NK-92 (cell line): ENCODE results near the gene CIBAR2.

Source experiments
- DNase-seq: peaks from one replicate; lab custom pipeline; 2025; ENCODE audit not compliant: unreplicated experiment; lab: John Stamatoyannopoulos, UW

CIBAR2 gene

DNA sequence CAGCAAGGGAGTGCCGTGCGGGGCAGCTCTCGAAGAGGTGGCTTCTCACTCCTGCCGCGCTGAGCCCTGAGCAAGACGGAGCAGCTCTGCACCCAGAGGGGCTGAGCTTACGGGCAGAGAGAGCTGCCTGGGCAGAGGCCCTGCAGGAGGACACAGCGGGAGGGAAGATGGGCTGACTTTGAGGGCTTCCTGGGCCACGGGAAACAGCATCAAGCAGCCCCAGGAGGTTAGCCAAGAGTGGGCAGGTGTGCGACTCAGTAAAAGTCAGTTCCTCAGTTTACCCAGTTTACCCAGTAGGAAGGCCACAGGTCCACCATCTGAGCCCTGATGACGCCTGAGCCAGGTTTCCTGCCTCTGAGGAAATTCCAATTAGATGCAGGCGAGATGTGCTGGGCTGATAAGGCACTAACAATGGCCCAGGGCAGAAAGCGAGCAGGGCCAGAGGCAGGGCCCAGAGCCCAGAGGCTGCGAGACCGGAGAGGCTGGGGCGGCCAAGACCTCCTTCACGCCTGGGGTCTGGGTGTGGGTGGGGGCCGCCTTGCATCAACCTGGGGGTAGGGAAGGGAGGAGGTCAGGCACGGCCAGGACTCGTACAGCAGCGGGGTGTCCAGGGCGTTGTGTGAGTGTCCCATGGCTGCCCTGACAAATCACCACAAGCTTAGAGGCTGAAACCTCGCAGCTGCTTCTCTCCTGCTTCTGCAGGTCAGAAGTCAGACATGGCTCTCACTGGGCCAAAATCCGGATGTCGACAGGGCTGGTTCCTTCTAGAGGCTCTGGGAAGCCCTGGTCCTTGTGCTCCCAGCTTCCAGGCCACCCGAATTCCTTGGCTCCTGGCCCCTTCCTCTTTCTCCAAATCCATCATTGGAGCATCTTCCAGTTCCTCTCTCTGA lies 32.0 kb upstream of the CIBAR2 start:
- no peak for DNase-seq

DNA sequence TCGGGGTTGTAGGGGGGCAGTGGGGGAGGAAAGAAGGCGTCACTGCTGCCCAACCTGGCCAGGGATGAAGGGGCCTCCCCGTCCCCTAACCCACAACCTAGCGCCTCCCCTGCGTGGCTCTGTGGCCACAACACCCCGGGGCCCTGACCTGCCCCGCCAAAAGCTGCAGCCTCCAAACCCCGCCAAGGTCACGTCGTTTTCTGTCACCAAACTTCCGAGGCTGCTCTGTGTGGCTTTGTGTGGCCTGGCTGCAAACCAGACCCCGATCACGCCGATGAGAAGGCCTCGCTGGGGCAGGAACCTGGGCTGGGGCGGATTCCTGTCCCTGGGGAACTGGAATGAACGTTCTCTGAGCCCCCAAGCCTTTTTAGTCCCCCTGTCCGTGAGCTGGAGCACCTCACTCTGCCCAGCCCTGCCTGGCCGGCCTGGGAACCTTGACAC lies 30.5 kb upstream of the CIBAR2 start:
- no peak for DNase-seq

DNA sequence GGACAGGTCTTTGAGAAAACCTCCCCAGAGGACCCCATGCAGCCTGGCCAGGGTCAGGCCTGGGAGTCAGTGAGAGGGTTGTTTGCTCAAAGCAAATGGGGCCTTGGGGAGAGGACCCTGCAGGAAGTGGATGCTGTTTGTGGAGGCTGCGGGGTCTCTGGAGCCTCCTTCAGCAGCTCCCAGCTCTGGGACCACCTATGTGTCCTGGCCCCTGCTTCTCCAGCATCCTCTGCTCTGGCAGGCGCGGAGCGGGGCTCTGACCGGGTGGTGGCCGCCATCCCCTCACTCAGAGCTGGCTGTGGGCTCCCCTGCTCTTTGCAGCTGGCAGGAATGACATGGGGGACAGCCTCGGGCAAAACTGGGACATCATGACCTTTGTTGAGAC lies 29.8 kb upstream of the CIBAR2 start:
- DNase-seq, result no peak

DNA sequence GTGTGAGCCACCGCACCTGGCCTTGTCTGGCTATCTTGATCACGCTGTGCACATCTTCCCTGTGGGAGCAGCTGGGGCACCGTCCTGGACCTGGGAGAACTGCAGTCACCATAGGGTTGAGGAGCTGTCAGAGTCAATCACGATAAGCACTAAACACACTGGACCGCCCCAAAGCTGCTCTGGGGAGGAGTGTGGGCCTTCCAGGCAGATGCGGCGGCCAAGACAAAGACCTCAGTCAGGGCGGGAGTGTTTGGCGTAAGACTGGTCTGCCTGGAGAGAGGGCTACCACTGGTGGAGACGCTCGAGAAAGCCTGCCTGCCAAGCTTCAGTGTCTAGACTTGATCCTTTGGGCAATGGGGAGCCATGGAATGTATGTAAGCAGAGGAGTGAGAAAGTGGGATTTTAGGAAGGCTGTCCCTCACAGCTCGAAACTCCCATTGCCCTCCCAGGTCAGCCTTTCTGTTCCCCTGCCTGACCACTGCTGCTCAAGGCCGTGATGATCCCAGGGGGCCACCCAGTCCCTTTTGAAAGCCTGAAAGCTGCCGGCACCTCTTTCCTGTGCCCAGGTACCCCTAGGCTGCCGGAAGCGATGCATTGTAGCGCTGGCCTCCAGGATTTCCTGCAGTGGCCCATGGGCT lies 29.3 kb upstream of the CIBAR2 start:
- no peak for DNase-seq

DNA sequence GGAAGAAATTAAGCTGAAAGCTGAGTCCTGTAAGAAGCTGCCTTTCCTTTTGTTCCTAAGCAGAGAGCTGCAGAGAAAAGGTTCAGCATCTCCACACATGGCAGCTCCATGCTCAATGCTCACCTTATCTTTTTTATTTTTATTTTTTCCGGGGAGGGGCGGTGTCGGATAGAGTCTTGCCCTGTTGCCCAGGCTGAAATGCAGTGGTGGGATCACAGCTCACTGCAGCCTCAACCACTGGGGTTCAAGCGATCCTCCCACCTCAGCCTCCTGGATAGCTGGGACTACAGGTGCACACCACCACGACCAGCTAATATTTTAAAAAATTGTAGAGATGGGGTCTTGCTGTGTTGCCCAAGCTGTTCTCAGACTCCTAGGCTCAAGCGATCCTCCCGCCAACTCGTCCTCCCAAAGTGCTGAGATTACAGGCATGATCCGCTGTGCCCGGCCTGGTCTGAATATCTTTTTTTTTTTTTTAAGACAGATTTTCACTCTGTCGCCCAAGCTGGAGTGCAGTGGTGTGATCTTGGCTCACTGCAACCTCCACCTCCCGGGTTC lies 28.3 kb upstream of the CIBAR2 start:
- DNase-seq, result no peak

DNA sequence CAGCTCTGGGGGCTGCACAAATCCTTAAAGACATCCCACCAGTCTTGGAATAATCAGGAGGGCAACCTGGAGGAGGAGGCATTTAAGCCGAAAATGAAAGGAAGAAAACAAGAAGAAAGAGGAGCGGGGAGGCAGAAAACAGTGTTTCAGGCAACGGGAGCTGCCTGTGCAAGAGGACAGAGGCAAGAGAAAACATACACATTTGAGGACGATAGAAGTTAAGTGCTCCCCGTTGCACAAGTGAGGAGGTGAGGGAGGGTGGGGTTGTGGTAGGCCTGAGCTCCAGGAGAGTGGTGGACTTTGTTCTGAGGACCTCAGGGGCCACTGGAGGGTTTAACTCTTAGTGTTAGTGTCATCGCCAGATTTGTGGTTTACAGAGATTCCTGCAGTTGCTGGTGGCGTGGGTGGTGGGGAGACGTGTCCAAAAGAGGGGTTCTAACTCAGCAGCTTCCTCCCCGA lies 27.6 kb upstream of the CIBAR2 start:
- DNase-seq, result no peak

DNA sequence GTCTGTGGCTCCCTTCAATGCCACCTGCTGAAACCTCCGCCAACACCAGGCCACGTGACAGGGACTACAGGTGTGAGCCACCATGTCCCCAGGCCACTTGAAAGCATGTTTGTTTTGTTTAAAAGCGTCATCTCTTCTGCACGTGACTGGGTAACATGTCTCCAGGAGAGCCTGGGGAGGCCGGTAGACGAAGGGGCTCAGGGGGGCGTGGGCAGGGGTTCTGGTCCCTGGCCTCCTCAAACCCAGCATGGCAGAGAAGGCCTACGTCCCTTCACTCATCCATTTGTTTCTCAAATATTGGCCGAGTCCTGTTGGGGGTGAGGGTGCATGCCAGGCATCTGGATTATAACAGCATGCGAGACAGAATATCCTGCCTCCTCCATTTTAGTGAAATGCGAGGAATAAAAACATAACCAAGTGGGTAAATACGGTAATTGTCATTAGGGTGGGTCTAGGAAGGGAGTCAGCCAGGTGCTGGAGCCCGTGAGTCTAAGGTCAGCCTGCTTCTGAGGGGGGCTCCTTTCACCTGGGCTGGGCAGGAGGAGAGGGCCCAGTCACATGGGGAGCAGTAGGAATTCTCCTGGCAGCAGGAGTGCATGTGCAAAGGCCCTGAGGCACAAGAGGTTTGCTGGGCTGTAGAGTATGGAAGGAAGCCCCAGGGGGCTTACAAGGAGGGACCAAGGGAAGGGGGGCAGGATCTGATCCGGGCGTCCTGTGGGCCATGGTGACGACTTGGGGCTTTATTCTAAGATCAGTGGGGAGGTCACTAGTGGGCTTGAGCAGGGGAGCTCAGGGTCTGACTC lies 26.8 kb upstream of the CIBAR2 start:
- DNase-seq, result no peak

DNA sequence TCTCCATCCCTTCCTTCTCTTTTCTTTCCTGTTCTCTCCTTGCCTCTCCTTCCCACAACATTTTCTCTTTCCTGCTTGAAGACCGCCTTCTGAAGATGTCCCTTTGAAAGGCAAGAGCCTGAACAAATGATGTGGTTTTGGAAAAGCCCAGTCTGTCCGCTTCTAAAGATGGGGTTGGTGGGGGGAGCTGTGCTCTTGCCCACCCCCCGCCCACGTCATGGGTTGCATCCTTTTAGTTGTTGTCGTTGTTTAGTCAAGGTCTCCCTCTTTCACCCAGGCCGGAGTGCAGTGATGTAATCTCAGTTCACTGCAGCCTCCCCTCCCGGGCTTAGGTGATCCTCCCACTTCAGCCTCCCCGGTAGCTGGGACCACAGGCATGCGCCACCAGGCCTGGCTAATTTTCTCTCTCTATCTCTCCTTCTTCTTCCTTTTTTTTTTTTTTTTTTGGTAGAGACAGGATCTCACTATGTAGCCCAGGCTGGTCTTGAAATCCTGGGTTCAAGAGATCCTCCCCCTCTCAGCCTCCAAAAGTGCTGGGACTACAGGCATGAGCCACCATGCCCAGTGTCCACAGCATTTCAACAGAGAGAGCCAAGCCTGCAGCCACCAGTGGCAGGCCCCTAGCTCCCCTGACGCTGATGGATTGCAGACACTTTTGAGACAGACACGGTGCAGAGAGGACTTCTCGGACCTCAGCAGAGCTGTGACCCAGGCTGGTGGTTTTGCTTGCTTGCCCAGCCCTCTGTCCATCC lies 26.0 kb upstream of the CIBAR2 start:
- no peak for DNase-seq

DNA sequence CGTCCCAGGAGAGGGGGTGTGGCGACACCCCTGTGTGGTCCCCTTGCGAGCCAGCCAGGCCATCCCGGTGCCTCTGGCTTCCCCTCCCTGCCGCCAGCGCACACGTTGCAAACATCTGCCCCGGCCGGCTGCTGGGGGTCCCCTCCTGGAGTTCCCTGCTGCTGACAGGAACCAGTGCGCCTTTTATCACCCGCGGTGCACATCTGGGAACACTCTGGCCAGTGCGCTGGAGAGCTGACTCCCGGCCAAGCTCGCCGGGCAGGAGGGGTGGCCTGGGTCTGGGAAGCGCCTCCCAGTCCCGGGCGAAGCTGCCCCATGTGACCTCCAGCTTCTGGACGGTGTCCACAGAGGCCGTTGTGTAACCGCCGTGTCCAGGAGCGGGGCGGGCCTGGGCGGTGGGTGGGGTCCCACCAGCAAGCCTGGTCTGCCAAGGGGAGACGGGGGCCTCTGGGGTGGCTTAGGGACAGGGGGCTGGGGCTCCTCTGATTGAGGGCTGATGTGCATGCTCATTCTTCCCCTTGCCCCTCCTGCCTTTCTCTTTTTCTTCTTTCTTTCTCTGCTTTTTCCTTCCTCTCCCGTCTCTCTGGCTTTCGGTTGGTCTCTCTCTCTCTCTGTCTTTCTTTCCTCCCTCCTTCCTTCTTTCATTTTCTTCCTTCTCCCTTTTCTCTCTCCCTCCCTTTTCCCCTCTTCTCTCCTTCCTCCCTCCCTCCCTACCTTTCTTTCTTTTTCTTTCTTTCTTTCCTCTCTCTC lies 25.2 kb upstream of the CIBAR2 start:
- no peak for DNase-seq

DNA sequence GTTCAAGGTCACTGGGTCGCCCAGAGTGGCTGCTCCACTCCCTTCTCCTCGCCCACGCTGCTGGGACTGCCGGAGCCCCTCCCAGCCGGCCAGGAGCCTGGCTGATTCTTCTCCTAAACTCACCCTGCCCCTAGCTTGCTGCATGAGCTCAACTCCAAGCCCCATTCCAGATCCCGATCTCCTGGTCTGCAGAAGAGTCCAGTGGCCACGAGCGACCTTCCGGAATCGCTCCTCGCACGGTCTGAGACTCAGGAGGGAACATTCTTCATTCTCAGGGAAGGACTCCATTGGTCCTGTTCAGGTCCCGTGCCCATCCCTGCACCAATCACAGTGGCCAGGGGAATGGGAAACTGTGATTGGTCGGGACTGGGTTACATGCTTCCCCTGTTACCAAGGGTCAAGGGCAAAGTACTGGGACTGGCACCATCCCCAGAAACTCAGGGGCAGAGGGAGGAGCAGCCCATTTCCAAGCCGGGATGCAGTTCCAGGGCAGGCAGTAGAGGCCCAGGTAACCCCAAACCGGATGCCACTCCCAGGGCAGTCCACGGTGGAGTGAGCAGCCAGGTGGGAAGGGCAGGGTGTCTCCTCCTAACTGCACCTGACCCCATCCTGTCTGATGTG lies 24.5 kb upstream of the CIBAR2 start:
- DNase-seq, result no peak

DNA sequence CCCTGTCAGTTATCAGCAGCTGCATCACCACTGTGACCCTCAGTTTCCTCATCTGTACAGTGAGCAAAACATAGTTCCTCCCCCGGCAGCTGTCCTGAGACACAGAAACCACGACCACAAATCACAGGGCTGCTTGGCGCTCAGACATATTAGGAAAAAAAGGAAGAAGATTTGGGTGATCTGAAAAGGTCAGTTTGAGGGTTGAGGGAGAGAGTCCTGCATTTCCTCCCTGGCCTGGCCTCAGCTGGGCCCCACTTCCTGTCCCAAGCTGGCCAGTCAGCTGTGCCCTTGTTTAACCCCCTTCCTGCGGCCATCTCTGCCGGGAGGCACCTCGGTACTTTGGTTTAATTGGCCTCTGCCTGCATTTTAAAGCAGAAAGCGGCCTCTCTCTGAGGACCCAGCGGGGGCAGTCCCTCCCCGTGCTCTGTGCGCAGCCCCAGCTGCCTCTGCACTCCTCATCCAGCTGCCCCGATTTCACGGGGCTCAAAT lies 24.0 kb upstream of the CIBAR2 start:
- DNase-seq, result no peak

DNA sequence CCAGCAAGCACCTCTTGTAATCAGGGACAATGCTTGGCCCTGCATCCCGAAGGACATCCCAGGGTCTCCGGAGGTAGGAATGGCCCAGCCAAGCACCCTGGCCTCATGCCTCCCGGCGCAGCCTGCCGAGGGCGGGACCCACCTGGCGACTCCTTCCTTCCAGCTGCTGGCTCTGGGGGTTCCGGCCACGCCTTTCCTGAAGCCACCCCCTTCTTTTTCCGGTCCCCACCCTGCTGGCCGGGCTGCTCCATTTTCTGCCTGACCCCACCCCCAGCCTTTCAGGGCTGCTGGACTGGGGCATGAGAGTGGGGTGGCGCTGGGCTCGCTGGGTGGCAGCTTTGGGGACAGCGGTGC lies 22.5 kb upstream of the CIBAR2 start:
- DNase-seq, result no peak

DNA sequence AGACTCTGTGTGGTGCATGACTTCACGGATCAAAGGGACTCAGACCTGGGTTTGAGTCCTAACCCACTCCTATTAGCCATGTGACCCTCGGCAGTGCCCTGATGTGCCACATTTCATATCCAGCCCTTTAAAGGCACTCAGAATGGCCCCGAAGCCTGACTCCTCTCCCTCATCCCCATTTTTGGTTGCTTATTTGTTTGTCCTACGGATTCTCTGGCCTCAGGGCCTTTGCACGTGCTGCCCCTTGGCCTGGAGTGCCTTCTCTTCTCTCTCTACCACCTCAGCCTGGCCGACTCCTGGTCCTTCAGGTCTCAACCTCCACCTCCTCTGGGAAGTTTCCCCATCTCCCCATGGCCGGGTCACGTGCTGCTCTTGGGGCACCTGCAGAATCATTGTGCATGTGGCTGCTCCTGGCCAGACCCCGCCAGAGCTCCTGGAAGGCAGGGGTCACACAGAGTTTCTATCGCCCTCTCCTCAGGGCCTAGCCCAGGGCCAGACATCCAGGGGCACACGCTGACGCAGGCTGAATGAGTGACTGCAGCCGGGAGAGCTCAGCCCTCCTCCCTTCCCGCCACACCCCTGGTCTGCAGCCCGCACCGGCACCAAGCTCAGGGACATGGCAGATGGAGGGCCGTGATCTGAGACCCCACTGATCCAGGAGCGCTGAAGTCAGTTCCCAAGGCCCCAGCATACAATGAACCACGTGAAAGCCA lies 22.0 kb upstream of the CIBAR2 start:
- no peak for DNase-seq

DNA sequence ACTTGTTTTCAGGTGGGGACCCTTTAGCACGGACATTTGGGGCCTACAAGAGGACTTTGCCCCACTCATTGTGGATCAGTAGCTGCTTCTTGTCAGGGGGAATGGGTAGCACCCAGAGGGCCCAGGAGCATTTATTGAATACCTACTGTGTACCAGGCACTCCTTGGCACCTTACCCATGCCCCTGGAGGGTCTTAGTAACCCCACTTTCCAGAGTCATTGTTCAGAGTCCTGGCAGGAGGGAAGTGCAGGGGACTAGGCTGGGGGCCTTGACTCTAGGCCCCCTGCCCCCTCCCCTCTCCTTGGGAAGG lies 21.0 kb upstream of the CIBAR2 start:
- DNase-seq, result no peak

DNA sequence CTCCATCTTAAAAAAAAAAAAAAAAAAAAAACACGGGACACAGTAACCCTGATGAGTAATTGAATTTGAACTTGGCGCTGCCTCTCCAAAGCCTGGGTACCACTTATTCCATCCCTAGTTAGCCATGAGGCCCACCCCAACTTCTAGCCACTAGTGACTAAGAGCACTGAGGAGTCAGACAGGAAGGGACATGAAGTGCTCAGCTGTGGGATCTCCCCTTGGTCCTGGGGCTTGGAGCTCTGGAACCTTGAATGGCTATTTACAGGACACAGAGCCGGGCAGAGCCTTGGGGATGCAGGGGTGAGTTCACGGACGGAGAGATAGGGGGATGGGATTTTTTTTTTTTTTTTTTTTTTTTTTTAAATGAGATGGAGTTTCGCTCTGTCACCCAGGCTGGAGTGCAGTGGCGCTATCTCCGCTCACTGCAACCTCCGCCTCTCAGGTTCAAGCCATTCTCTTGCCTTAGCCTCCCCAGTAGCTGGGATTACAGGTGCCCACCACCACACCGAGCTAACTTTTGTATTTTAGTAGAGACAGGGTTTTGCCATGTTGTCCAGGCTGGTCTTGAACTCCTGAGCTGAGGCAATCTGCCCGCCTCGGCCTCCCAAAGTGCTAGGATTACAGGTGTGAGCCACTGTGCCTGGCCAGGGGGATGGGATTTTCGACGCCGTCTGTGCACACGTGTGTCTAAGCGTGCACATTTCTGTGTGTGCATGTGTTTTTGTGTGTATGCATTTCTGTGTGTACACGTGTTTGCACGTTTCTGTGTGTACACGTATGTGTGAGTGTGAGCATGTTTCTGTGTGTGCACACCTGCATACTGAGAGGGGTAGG lies 20.4 kb upstream of the CIBAR2 start:
- no peak for DNase-seq

DNA sequence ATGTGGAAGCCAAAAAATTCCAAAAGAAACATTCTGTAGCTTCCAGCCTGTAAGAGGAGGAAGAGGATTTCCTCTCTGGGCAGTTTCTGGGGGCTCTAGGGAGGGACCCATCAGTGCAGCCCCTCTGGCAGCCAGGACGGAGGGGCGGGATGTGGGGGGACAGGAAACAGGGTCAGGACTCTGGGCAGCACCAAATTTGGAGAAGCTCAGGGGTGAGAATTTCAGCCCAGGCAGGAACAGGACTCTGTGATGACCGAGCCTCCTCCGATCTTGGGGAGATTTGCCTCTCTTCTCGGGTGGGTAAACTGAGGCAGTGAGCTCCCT lies 18.4 kb upstream of the CIBAR2 start:
- no peak for DNase-seq

DNA sequence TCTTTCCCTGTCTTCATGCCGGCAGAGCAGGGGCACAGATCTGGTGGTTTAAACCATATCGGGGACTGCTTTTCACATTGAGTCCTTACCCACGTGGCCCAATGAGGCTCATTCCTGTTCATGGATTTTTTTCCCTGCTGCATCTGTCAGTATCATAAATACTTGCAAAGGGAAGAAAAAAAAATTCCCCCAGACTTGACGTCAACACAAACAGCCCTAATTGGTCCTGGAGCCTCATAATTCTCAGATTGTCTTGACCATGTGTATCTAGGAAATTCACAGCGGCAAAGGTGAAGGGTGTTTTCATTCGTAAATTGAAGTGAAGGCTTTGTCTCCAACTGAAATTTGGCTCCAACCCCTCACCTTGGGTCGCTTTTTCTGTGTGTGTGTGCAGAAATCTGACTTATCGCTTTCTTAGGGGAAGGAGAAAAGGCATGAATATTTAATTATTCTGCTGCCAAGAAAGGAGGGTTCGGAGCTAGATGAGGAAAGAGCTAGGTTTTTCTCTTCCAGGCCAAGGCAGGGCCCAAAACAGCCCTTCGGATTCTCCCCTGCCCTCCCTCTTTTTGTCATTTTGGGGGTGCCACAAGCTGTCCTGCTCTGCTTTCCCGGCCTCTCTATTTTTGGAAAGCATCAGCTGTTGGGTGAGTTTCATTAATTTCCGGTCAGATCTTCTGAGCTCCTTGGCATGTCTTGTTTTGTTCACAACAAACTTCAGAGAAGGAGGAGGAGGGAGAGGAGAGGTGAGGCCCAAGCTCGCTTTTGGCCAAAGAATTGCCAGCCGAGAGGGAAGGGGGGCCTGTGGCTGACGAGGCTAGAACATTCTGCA lies 17.8 kb upstream of the CIBAR2 start:
- DNase-seq, result no peak
